SK-N-SH (cell line): ENCODE data around the gene MCTP2. TPM values are rescaled to one million over a fixed set of nuclear protein-coding genes. Genes with fewer than 3 reads are reported as not detected.

Experiments
- CTCF ChIA-PET: fragments of 300-600, 350-600 bp; formaldehyde crosslinking; extraction: SDS; loops from one replicate; lab custom pipeline; 2021; lab: Yijun Ruan, JAX
- POLR2A ChIA-PET: fragments of 350-600 bp; sonication (Branson Sonifier 250); formaldehyde crosslinking; extraction: SDS; loops from one replicate; lab custom pipeline; 2020; ENCODE audit warnings: antibody characterized with exemption, inconsistent platforms; lab: Yijun Ruan, JAX
- DNase-seq: peaks from one replicate; pipeline ENCODE4 v3.0.0; 2012
- H2AFZ ChIP-seq: fragments of 200-600 bp; sonication (generic); 2 replicates; pipeline ENCODE4 v1.8.1; 2016; ENCODE audit warnings: antibody characterized with exemption, mild to moderate bottlenecking, low read depth
- H3F3A ChIP-seq: fragments of 200-600 bp; sonication (generic); replicated peaks from 2 replicates; pipeline ENCODE3; 2016; ENCODE audit warnings: antibody characterized with exemption, mild to moderate bottlenecking; ENCODE audit not compliant: insufficient read depth
- H3K27ac ChIP-seq, 2 experiments: fragments of 200-500 bp in 1 of 2; fragments of 200-600 bp in 1 of 2; sonication (Bioruptor generic) in 1 of 2; sonication (generic), shearing (Covaris generic) in 1 of 2; 2 replicates each; pipeline versions ENCODE4 v1.5.1 to v1.6.1; 2014 to 2016; ENCODE audit warnings: low read depth in 2 of 2, inconsistent platforms in 1 of 2, low read length in 1 of 2, mild to moderate bottlenecking in 1 of 2, mixed read lengths in 1 of 2
- H3K27me3 ChIP-seq: fragments of 200-600 bp; sonication (generic), shearing (Covaris generic); 2 replicates; pipeline ENCODE4 v1.6.1; 2016; ENCODE audit warnings: mixed run types; ENCODE audit not compliant: insufficient read depth
- H3K36me3 ChIP-seq, 2 experiments: fragments of 200-500 bp in 1 of 2; fragments of 200-600 bp in 1 of 2; sonication (Bioruptor generic) in 1 of 2; sonication (generic) in 1 of 2; replicated peaks in 1 of 2; 2 replicates each; pipeline versions ENCODE3 to v1.5.1; 2014 to 2016; ENCODE audit warnings: low read length in 1 of 2, mild to moderate bottlenecking in 1 of 2; ENCODE audit not compliant: insufficient read depth in 2 of 2, control insufficient read depth in 1 of 2
- H3K4me1 ChIP-seq, 2 experiments: fragments of 200-500 bp in 1 of 2; fragments of 200-600 bp in 1 of 2; sonication (Bioruptor generic) in 1 of 2; sonication (generic), shearing (Covaris generic) in 1 of 2; 2 replicates each; pipeline versions ENCODE4 v1.5.1 to v1.6.1; 2014 to 2016; ENCODE audit warnings: low read depth in 1 of 2, low read length in 1 of 2, mixed run types in 1 of 2; ENCODE audit not compliant: insufficient read depth in 2 of 2, control insufficient read depth in 1 of 2
- H3K4me2 ChIP-seq: fragments of 200-600 bp; sonication (generic), shearing (Covaris generic); 2 replicates; pipeline ENCODE4 v1.6.1; 2017; ENCODE audit warnings: mixed run types
- H3K4me3 ChIP-seq, 2 experiments: fragments of 200-500 bp in 1 of 2; fragments of 200-600 bp in 1 of 2; sonication (Bioruptor generic) in 1 of 2; sonication (generic), shearing (Covaris generic) in 1 of 2; 2 replicates each; pipeline versions ENCODE4 v1.5.1 to v1.8.1; 2014 to 2016; ENCODE audit warnings: low read depth in 2 of 2, inconsistent platforms in 1 of 2, low read length in 1 of 2, mild to moderate bottlenecking in 1 of 2, mixed read lengths in 1 of 2, moderate library complexity in 1 of 2
- H3K79me2 ChIP-seq: fragments of 200-600 bp; sonication (generic); 2 replicates; pipeline ENCODE4 v1.8.1; 2017; ENCODE audit warnings: mild to moderate bottlenecking; ENCODE audit not compliant: insufficient read depth
- H3K9ac ChIP-seq: fragments of 200-600 bp; sonication (generic); 2 replicates; pipeline ENCODE4 v1.6.1; 2017; ENCODE audit warnings: mixed run types
- H3K9me2 ChIP-seq: fragments of 200-600 bp; sonication (generic); 2 replicates; pipeline ENCODE4 v1.6.1; 2017; ENCODE audit warnings: mixed run types
- H3K9me3 ChIP-seq: fragments of 200-600 bp; sonication (generic); 2 replicates; pipeline ENCODE4 v1.6.1; 2017; ENCODE audit warnings: mixed run types, mild to moderate bottlenecking, moderate library complexity
- H4K20me1 ChIP-seq: fragments of 200-600 bp; sonication (generic); 2 replicates; pipeline ENCODE4 v1.6.1; 2017; ENCODE audit warnings: mild to moderate bottlenecking, mixed run types; ENCODE audit not compliant: insufficient read depth
- ELF1 ChIP-seq: IDR thresholded peaks from 2 replicates; pipeline ENCODE4 v1.4.0; 2012
- EP300 ChIP-seq, 2 experiments: IDR thresholded peaks; 2 replicates each; pipeline versions ENCODE4 v1.4.0 to v1.6.1; 2012; ENCODE audit warnings: borderline replicate concordance in 1 of 2, low read depth in 1 of 2, low read length in 1 of 2
- EZH2phosphoT487 ChIP-seq: fragments of 200-600 bp; sonication (generic); IDR thresholded peaks from 2 replicates; pipeline ENCODE4 v1.6.1; 2017; ENCODE audit warnings: low read depth, mixed run types, mild to moderate bottlenecking, antibody characterized with exemption, moderate library complexity, borderline replicate concordance
- FOSL2 ChIP-seq: IDR thresholded peaks from 2 replicates; pipeline ENCODE4 v1.4.0; 2012; ENCODE audit warnings: low read depth, mild to moderate bottlenecking, moderate library complexity, borderline replicate concordance
- FOXJ3 ChIP-seq: sonication (generic); formaldehyde crosslinking; IDR thresholded peaks from 2 replicates; pipeline ENCODE4 v1.5.1; 2020; ENCODE audit warnings: mild to moderate bottlenecking, missing genetic modification reagents
- GATA2 ChIP-seq: sonication (generic); formaldehyde crosslinking; IDR thresholded peaks from 2 replicates; pipeline ENCODE4 v1.5.0; 2020; ENCODE audit warnings: mild to moderate bottlenecking, missing genetic modification reagents
- MEF2A ChIP-seq: IDR thresholded peaks from 2 replicates; pipeline ENCODE4 v1.4.0; 2012; ENCODE audit warnings: low read depth, borderline replicate concordance
- MXI1 ChIP-seq: IDR thresholded peaks from 2 replicates; pipeline ENCODE4 v1.6.1; 2012; ENCODE audit warnings: mild to moderate bottlenecking, low read depth, low read length, improper control_type of control experiment
- RAD21 ChIP-seq: IDR thresholded peaks from 2 replicates; pipeline ENCODE4 v1.6.1; 2012; ENCODE audit warnings: mild to moderate bottlenecking, low read length
- REST ChIP-seq: IDR thresholded peaks from 2 replicates; pipeline ENCODE4 v1.6.1; 2012; ENCODE audit warnings: mild to moderate bottlenecking, low read depth, low read length, moderate library complexity
- RFX5 ChIP-seq: IDR thresholded peaks from 2 replicates; pipeline ENCODE4 v1.6.1; 2012; ENCODE audit warnings: mild to moderate bottlenecking, improper control_type of control experiment, low read length
- TAF1 ChIP-seq: IDR thresholded peaks from 2 replicates; pipeline ENCODE4 v1.6.1; 2012; ENCODE audit warnings: low read depth, mild to moderate bottlenecking, low read length, moderate library complexity, borderline replicate concordance
- TCF12 ChIP-seq: IDR thresholded peaks from 2 replicates; pipeline ENCODE4 v1.4.0; 2012
- ZBTB33 ChIP-seq: IDR thresholded peaks from 2 replicates; pipeline ENCODE4 v1.4.0; 2012; ENCODE audit warnings: low read depth, borderline replicate concordance
- WGBS: methylation state at CpG from one replicate; pipeline ENCODE4 v1.1.6; 2017; ENCODE audit warnings: low lambda C conversion rate; 5-methylcytosine and 5-hydroxymethylcytosine counted together
- polyA plus RNA-seq, 3 experiments: library from polyadenylated mRNA; depleted of rRNA; stranded (reverse); fragments of >200 nt; gene quantifications; 2 replicates each; pipeline ENCODE4 v1.2.3, GENCODE V29; 2012
- TF ChIP-seq, protein P1 (sequence below): IDR thresholded peaks from 2 replicates; pipeline ENCODE4 v1.4.0; 2012; ENCODE audit warnings: low read depth, borderline replicate concordance
- TF ChIP-seq, protein P2 (sequence below): IDR thresholded peaks from 2 replicates; pipeline ENCODE4; 2012

Gene MCTP2
- polyA plus RNA-seq, 1 of the 3 experiments (the other 2 are of a cell fraction) = 0.26 TPM

DNA sequence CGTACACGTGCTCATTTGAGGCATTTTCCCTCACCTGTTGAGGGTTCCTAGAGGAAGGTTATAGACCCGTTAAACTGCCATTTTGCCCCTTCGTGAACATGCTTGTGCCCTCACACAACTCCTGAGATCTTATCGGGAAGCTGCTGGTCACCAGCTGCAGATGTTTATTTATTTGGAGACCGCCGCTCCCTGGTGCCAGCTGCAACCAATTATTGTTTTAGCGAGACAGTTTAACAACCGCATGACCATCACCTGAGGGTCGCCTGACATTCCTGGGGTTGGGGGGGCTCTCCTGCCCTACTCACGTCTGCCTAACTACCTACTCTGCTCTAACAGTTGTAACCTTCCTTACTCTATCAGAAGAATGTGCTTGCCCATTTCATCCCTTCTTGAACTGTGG lies 292.5 kb downstream of the MCTP2 start:
- Histone ChIP-seq H3K4me1 (peaks cover 0 to 6% of the 10 kb centered on the region in 2 experiments; a peak in 1 of 4 replicates), H3K9me2 (no peaks in the 10 kb centered on the region), H2AFZ (no peak overlapping the region), H3K27ac (no peak overlapping the region), H3K9me3 (peaks cover 3% of the 10 kb centered on the region; the same call in 1 of the 2 replicates), H3K36me3 (no peaks in the 10 kb centered on the region), H3K4me2 (no peak overlapping the region), H4K20me1 (no peaks in the 10 kb centered on the region), H3K79me2 (no peaks in the 10 kb centered on the region), H3K27me3 (no peaks in the 10 kb centered on the region), H3K9ac (no peak overlapping the region), H3K4me3 (no peak overlapping the region), H3F3A (no peaks in the 10 kb centered on the region)
- ChIA-PET CTCF (no interaction called here), POLR2A (no interaction called here)
- 20% methylated on average over 11 of the region's 11 CpGs for WGBS
- TF ChIP-seq GATA2 (peak; percentile 69), MEF2A (no peak)
- DNase-seq = peak; percentile 4

- DNase-seq = no peak
- no peaks in the 10 kb centered on the region for H3F3A ChIP-seq
- H4K20me1 ChIP-seq = no peaks in the 10 kb centered on the region
- TF ChIP-seq FOXJ3 = no peak
- TF ChIP-seq TAF1 = no peak
- no peak for TF ChIP-seq MXI1
- no peak for TF ChIP-seq MEF2A
- no peak for TF ChIP-seq FOSL2
- no peak for TF ChIP-seq EZH2phosphoT487
- no peak for TF ChIP-seq ELF1
- TF ChIP-seq, protein P1, sequence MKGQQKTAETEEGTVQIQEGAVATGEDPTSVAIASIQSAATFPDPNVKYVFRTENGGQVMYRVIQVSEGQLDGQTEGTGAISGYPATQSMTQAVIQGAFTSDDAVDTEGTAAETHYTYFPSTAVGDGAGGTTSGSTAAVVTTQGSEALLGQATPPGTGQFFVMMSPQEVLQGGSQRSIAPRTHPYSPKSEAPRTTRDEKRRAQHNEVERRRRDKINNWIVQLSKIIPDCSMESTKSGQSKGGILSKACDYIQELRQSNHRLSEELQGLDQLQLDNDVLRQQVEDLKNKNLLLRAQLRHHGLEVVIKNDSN = no peak
- no peak for TF ChIP-seq REST
- TF ChIP-seq TCF12 = no peak
- no peak for TF ChIP-seq EP300 (IDR thresholded peaks at IDR 0.05; ENCODE audit: borderline replicate concordance in 1 of 2, low read depth in 1 of 2, low read length in 1 of 2)
- TF ChIP-seq ZBTB33 = no peak
- no peak for TF ChIP-seq RAD21
- no peak for TF ChIP-seq RFX5
- TF ChIP-seq, protein P2, sequence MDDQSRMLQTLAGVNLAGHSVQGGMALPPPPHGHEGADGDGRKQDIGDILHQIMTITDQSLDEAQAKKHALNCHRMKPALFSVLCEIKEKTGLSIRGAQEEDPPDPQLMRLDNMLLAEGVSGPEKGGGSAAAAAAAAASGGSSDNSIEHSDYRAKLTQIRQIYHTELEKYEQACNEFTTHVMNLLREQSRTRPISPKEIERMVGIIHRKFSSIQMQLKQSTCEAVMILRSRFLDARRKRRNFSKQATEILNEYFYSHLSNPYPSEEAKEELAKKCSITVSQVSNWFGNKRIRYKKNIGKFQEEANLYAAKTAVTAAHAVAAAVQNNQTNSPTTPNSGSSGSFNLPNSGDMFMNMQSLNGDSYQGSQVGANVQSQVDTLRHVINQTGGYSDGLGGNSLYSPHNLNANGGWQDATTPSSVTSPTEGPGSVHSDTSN = no peak
- H3K9me3 ChIP-seq = peaks cover 3% of the 10 kb centered on the region; the same call in 1 of the 2 replicates
- WGBS = 16% methylated on average over 2 of the region's 2 CpGs
- no peaks in the 10 kb centered on the region for H3K36me3 ChIP-seq
- H3K4me2 ChIP-seq = no peak overlapping the region
- no peaks in the 10 kb centered on the region for H3K9me2 ChIP-seq
- no peak overlapping the region for H3K4me3 ChIP-seq
- ChIA-PET POLR2A (no interaction called here), CTCF (interaction anchor here (3.3 kb wide), 1 partner anchor 15 kb away, joined by 11 read pairs; no protein-coding TSS in a partner anchor)
- H3K4me1 ChIP-seq = peaks cover 0 to 6% of the 10 kb centered on the region in 2 experiments; a peak in 1 of 4 replicates
- H2AFZ ChIP-seq = no peak overlapping the region
- no peak overlapping the region for H3K27ac ChIP-seq
- H3K27me3 ChIP-seq = no peaks in the 10 kb centered on the region
- no peaks in the 10 kb centered on the region for H3K79me2 ChIP-seq
- H3K9ac ChIP-seq = no peak overlapping the region
Observed at GRCh38 chr15:94524565-94524964, 293.2 kb downstream of the MCTP2 start.
